Bronchial epithelial cell (primary cell): Measurements from ENCODE around the gene SMIM10L2A. TPM values are rescaled to one million over a fixed set of nuclear protein-coding genes. Genes with fewer than 3 reads are reported as not detected.

Experiments used
- DNase-seq: peaks from one replicate; pipeline ENCODE4 v3.0.0-alpha.2; 2010; ENCODE audit warnings: low read depth
- FAIRE-seq: peaks from 2 replicates; lab custom pipeline; 2011; peaks lifted over from hg19 to GRCh38; lab: Jason Lieb, UNC
- H3K27me3 ChIP-seq: 2 replicates; pipeline ENCODE4 v1.5.1; 2011; ENCODE audit warnings: low read length; ENCODE audit not compliant: control insufficient read depth, insufficient read depth
- H3K36me3 ChIP-seq: 2 replicates; pipeline ENCODE4 v1.5.1; 2011; ENCODE audit warnings: low read length; ENCODE audit not compliant: control insufficient read depth, insufficient read depth
- H3K4me3 ChIP-seq: 2 replicates; pipeline ENCODE4 v1.5.1; 2011; ENCODE audit warnings: mild to moderate bottlenecking, low read depth, low read length, control low read depth
- total RNA-seq: library from RNA; depleted of rRNA; stranded (reverse); fragments of >200 nt; gene quantifications from 2 replicates; pipeline ENCODE4 v1.2.1, GENCODE V29; 2014
- TF ChIP-seq, protein P1 (sequence below): IDR thresholded peaks from 2 replicates; pipeline ENCODE4 v1.5.1; 2011; ENCODE audit warnings: mild to moderate bottlenecking, moderate library complexity, low read length, control low read depth, inconsistent platforms; ENCODE audit not compliant: insufficient read depth, severe bottlenecking

Gene SMIM10L2A
- total RNA-seq, 1 donor from 2014 or later, result 2.1 TPM

DNA sequence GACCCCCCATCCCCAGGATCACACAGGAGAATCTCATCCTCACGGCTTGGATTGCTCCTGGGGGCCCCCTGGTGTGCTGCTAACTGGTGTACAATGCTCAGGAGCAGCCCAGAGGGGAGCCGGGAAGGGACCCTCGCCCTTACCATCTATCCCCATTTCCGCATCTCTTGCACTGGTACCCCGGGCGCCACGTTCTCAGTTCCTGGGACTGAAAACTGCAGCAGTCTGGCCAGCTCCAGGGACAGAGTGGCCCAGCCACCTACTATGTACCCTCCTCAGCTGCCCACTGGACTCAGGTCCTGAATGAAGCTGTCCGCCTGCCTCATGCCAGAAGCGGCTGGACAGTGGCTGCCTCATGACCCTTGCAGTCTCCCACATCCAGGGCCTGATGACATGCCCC is 2.7 kb downstream of the SMIM10L2A start:
- Histone ChIP-seq H3K36me3 (no peaks in the 10 kb centered on the region), H3K27me3 (no peaks in the 10 kb centered on the region), H3K4me3 (no peak overlapping the region)
- TF ChIP-seq, protein P1, sequence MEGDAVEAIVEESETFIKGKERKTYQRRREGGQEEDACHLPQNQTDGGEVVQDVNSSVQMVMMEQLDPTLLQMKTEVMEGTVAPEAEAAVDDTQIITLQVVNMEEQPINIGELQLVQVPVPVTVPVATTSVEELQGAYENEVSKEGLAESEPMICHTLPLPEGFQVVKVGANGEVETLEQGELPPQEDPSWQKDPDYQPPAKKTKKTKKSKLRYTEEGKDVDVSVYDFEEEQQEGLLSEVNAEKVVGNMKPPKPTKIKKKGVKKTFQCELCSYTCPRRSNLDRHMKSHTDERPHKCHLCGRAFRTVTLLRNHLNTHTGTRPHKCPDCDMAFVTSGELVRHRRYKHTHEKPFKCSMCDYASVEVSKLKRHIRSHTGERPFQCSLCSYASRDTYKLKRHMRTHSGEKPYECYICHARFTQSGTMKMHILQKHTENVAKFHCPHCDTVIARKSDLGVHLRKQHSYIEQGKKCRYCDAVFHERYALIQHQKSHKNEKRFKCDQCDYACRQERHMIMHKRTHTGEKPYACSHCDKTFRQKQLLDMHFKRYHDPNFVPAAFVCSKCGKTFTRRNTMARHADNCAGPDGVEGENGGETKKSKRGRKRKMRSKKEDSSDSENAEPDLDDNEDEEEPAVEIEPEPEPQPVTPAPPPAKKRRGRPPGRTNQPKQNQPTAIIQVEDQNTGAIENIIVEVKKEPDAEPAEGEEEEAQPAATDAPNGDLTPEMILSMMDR, result no peak
- DNase-seq (no peak), FAIRE-seq (no peak)

DNA sequence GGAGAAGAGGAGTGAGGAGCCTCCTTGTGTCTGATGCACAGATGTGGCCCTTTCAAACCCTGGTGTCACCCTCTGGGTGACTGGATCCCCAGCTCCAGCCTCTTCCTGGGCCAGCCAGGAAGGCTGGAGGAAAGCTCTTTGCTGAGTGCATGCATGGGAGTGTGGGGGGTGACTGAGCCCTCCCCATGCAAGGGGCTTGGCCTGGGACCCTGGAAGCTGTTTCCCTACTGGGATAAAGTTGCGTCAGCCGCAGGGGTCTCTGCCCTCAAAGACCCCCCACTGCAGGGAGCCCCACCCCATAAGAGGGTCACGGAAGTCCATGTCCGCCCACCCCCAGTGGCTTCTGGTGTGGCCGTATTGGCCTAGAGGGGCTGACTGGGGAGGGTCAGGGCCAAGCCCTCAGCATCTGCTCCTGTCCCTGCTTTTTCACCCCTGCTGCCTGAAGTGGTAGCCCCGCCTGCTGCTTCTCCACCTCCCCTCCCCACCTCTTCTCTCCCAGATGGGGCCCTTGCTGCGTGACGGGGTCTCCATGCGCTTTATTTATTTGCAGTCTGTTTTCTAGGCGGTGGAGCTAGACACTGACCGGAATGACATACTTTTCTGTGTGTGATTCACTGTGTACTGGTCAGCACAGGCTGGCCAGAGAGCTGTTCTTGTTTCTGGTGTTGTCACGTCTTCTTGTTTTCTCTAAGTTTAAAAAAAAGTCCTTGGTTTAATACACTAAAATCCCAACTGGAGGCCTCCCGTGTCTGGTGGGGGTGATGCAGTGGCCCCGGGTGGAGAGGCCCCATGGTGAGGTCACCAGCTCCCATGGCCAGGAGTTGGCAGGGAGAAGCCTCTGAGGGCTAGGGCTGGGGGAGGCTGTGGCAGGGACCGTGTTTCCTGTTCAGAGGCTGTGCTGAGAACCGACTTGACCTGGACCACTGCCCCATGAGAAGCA is 3.6 kb downstream of the SMIM10L2A start:
- FAIRE-seq, result no peak

DNA sequence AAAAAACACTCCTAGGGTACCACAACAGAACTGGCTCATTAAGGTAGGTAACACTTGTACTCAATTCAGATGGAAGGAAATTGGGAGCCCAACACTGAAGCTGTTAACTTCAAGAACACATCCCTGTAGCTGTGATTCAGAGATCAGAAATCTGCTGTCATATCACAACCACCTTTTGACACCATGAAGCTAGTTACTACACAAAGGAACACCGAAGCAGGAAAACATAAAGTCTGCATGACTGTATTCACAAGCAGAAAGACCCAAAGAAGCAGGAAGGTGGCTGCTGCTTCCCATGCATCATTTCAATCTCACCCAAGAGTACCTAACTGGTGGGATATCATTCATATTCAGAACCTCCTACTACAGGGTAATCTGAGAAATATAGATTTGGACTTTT is 7.7 kb downstream of the SMIM10L2A start:
- no peaks in the 10 kb centered on the region for H3K36me3 ChIP-seq
- no peak for DNase-seq
- TF ChIP-seq, protein P1, result no peak
- no peak overlapping the region for H3K4me3 ChIP-seq
- no peak for FAIRE-seq
- H3K27me3 ChIP-seq, result no peaks in the 10 kb centered on the region

More for the DNA sequence above, 3.6 kb downstream of the SMIM10L2A start:
- Histone ChIP-seq H3K36me3 (no peaks in the 10 kb centered on the region), H3K27me3 (no peaks in the 10 kb centered on the region), H3K4me3 (no peak overlapping the region)
- no peak for DNase-seq
- TF ChIP-seq, protein P1, result no peak

DNA sequence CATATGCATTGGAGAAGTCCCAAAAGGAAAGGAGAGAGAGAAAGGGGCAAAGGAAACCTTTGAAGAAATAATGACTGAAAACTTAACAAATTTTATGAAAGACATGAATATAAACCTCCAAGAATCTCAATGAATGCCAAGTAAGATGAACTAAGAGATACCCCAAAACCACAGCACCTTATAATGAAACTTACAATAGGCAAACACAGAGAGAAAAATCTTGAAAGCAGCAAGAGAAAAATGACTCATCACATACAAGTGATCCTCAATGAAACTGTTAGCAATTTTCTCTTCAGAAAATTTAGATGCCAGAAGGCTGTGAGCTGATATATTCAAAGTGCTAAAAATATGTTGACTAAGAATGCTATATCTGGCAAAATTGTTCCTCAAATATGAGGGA is 10.1 kb downstream of the SMIM10L2A start:
- Histone ChIP-seq H3K27me3 (no peaks in the 10 kb centered on the region), H3K4me3 (no peak overlapping the region), H3K36me3 (no peaks in the 10 kb centered on the region)
- DNase-seq (no peak), FAIRE-seq (no peak)
- TF ChIP-seq, protein P1, result no peak

DNA sequence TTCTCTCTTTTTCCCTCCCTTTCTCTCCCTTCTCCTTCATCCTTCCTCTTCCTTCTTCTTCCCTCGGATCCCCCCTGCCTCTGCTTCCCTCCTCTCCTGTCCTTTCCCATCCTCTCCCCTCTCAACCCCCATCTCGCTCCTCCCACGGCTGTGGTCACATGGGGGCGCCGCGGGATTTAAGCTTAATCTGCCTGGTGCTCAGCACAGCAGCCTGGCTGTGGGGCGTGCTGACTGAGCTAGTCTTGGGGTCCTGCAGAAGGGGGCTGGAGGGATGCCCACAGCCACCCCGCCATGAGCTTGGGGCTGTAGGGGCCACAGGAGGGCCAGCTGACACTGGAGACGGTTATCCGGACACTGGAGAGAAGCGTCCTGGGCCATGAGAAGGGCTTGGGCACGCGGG is 10.7 kb downstream of the SMIM10L2A start:
- no peak for DNase-seq
- TF ChIP-seq, protein P1, result no peak
- H3K27me3 ChIP-seq, result no peaks in the 10 kb centered on the region
- H3K4me3 ChIP-seq, result no peak overlapping the region
- no peak for FAIRE-seq
- H3K36me3 ChIP-seq, result no peaks in the 10 kb centered on the region
